Tibial nerve (tissue), 4 donors: ENCODE results near the gene TTC17. TPM values are rescaled to one million over a fixed set of nuclear protein-coding genes. Genes with fewer than 3 reads are reported as not detected.

Experiments used
- DNase-seq, 2 donors: peaks; one replicate each; pipeline ENCODE4 v3.0.0-alpha.2; 2019; ENCODE audit warnings: low spot score in 2 of 2
- H3K27ac ChIP-seq, 4 donors: fragments of 200-600 bp; sonication (generic) in 3 of 4; one replicate each; pipeline ENCODE4 v1.5.1; 2017 to 2019; ENCODE audit warnings: mild to moderate bottlenecking in 1 of 4
- H3K27me3 ChIP-seq, 2 donors: fragments of 200-600 bp; sonication (generic) in 1 of 2; one replicate each; pipeline versions ENCODE4 v1.5.1 to v1.6.0; 2017 to 2019
- H3K36me3 ChIP-seq, 3 donors: fragments of 200-600 bp; sonication (generic); one replicate each; pipeline ENCODE4 v1.5.1; 2018 to 2019
- H3K4me1 ChIP-seq, 4 donors: fragments of 200-600 bp; sonication (generic) in 3 of 4; one replicate each; pipeline ENCODE4 v1.5.1; 2017 to 2019
- H3K4me3 ChIP-seq, 4 donors: fragments of 200-600 bp; sonication (generic) in 3 of 4; one replicate each; pipeline ENCODE4 v1.5.1; 2017 to 2019; ENCODE audit warnings: mild to moderate bottlenecking in 1 of 4, moderate library complexity in 1 of 4
- H3K9me3 ChIP-seq, 4 donors: fragments of 200-600 bp; sonication (generic) in 3 of 4; one replicate each; pipeline ENCODE4 v1.5.1; 2017 to 2019
- EP300 ChIP-seq, 2 donors: sonication (generic); formaldehyde crosslinking; IDR thresholded peaks; one replicate each; pipeline ENCODE4 v1.6.1; 2017; ENCODE audit warnings: antibody characterized with exemption in 2 of 2, mild to moderate bottlenecking in 1 of 2
- POLR2A ChIP-seq, 2 donors: fragments of 450-650 bp; IDR thresholded peaks; one replicate each; pipeline ENCODE4 v1.6.1; 2017; ENCODE audit warnings: antibody characterized with exemption in 2 of 2, mild to moderate bottlenecking in 2 of 2, moderate library complexity in 2 of 2
- WGBS, 2 donors: methylation state at CpG; one replicate each; pipeline ENCODE4 v1.1.5; 2018; 5-methylcytosine and 5-hydroxymethylcytosine counted together
- total RNA-seq, 4 donors: library from RNA; depleted of rRNA; stranded (reverse); fragments of >200 nt; gene quantifications; one replicate each; pipeline ENCODE4 v1.1.0, GENCODE V29; 2016
- TF ChIP-seq, protein P1 (sequence below), 5 experiments: fragments of 200-600 bp in 3 of 5; fragments of 450-650 bp in 2 of 5; sonication (generic) in 3 of 5; IDR thresholded peaks; one replicate each; pipeline ENCODE4 v1.5.1; 2016 to 2019; ENCODE audit warnings: antibody characterized with exemption in 5 of 5, mild to moderate bottlenecking in 3 of 5, moderate library complexity in 2 of 5

The TTC17 gene
- total RNA-seq, 4 donors from 2014 or later: 117 to 128 (median 123) TPM

DNA sequence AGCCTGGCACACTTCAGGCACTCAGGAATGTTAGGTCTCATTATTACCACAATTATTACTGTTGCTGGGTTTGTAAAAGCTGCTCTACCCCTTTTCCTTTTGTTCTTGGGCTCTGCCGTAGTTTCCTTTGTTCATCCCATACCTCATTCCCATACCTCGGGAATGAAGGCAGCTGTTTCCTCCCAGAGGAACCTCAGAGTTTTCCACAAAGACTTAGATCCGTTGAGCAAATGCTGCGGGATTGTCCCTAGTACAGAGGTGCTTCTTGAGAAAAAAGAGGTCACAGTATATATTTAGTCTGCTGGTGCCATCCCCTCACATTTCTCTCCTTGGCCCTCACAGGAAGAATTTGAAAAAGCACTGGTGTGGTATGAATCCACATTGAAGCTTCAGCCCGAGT, 134.7 kb downstream of the TTC17 start:
- no peak for DNase-seq
- H3K4me3 ChIP-seq: no peak overlapping the region
- H3K9me3 ChIP-seq: no peaks in the 10 kb centered on the region
- H3K4me1 ChIP-seq: no peaks in the 10 kb centered on the region
- H3K27ac ChIP-seq: no peak overlapping the region
- WGBS, 2 donors: 66 to 72% methylated on average over 5 of the region's 5 CpGs
- peaks cover 0 to 71% (median 0%) of the 10 kb centered on the region in 3 donors for H3K36me3 ChIP-seq
- TF ChIP-seq EP300 (IDR thresholded peaks at IDR 0.05): no peak
- TF ChIP-seq, protein P1, sequence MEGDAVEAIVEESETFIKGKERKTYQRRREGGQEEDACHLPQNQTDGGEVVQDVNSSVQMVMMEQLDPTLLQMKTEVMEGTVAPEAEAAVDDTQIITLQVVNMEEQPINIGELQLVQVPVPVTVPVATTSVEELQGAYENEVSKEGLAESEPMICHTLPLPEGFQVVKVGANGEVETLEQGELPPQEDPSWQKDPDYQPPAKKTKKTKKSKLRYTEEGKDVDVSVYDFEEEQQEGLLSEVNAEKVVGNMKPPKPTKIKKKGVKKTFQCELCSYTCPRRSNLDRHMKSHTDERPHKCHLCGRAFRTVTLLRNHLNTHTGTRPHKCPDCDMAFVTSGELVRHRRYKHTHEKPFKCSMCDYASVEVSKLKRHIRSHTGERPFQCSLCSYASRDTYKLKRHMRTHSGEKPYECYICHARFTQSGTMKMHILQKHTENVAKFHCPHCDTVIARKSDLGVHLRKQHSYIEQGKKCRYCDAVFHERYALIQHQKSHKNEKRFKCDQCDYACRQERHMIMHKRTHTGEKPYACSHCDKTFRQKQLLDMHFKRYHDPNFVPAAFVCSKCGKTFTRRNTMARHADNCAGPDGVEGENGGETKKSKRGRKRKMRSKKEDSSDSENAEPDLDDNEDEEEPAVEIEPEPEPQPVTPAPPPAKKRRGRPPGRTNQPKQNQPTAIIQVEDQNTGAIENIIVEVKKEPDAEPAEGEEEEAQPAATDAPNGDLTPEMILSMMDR (IDR thresholded peaks at IDR 0.05): no peak
- no peak for TF ChIP-seq POLR2A (IDR thresholded peaks at IDR 0.05)
- H3K27me3 ChIP-seq: no peaks in the 10 kb centered on the region

DNA sequence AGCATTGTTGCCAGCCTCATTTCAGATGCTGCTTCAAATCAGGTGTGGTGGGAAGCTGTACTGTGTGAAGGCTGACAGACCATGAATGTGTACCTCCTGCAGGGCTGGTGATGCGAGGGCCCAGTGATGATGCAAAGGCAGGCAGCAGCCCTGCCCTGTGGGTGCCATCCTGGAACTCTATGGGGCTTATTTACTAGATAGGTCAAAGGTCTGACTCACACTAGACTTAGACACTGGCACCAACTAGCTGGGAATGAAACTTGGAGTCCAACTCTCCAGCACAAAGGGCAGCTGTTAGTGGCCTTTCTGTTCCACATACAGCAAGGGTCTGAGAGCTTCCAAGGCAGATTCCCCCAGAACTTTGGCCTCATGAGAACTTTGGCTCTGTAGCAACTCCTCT, 138.4 kb downstream of the TTC17 start:
- peaks cover 0 to 3% (median 0%) of the 10 kb centered on the region in 4 donors for H3K9me3 ChIP-seq
- WGBS, 2 donors: 67 to 79% methylated on average over 1 of the region's 1 CpG
- no peak overlapping the region for H3K27ac ChIP-seq
- no peaks in the 10 kb centered on the region for H3K27me3 ChIP-seq
- no peak for DNase-seq
- TF ChIP-seq POLR2A (IDR thresholded peaks at IDR 0.05): no peak
- no peak for TF ChIP-seq EP300 (IDR thresholded peaks at IDR 0.05)
- TF ChIP-seq, protein P1 (IDR thresholded peaks at IDR 0.05): no peak
- H3K4me1 ChIP-seq: no peaks in the 10 kb centered on the region
- H3K4me3 ChIP-seq: no peak overlapping the region
- H3K36me3 ChIP-seq: peaks cover 0 to 39% (median 0%) of the 10 kb centered on the region in 3 donors

GRCh38 chr11:43498561-43498960, 139.8 kb downstream of the TTC17 start:
- H3K4me1 ChIP-seq: no peaks in the 10 kb centered on the region
- WGBS, 2 donors: 93 to 99% methylated on average over 3 of the region's 3 CpGs
- no peaks in the 10 kb centered on the region for H3K27me3 ChIP-seq
- peaks cover 0 to 25% (median 0%) of the 10 kb centered on the region in 3 donors for H3K36me3 ChIP-seq
- H3K9me3 ChIP-seq: peaks cover 0 to 3% (median 0%) of the 10 kb centered on the region in 4 donors
- DNase-seq: no peak
- TF ChIP-seq EP300 (IDR thresholded peaks at IDR 0.05) (no peak), POLR2A (IDR thresholded peaks at IDR 0.05) (no peak)
- TF ChIP-seq, protein P1 (IDR thresholded peaks at IDR 0.05): no peak
- H3K4me3 ChIP-seq: no peak overlapping the region
- no peak overlapping the region for H3K27ac ChIP-seq

GRCh38 chr11:43503417-43503816, 144.7 kb downstream of the TTC17 start:
- Histone ChIP-seq H3K27ac (no peak overlapping the region), H3K36me3 (no peaks in the 10 kb centered on the region), H3K27me3 (no peaks in the 10 kb centered on the region), H3K4me3 (no peak overlapping the region), H3K9me3 (peaks cover 0 to 3% (median 0%) of the 10 kb centered on the region in 4 donors), H3K4me1 (no peaks in the 10 kb centered on the region)
- no peak for DNase-seq
- TF ChIP-seq POLR2A (IDR thresholded peaks at IDR 0.05): no peak
- TF ChIP-seq, protein P1 (IDR thresholded peaks at IDR 0.05): no peak
- no peak for TF ChIP-seq EP300 (IDR thresholded peaks at IDR 0.05)
- 62 to 79% methylated on average over 4 of the region's 4 CpGs for WGBS, 2 donors

DNA sequence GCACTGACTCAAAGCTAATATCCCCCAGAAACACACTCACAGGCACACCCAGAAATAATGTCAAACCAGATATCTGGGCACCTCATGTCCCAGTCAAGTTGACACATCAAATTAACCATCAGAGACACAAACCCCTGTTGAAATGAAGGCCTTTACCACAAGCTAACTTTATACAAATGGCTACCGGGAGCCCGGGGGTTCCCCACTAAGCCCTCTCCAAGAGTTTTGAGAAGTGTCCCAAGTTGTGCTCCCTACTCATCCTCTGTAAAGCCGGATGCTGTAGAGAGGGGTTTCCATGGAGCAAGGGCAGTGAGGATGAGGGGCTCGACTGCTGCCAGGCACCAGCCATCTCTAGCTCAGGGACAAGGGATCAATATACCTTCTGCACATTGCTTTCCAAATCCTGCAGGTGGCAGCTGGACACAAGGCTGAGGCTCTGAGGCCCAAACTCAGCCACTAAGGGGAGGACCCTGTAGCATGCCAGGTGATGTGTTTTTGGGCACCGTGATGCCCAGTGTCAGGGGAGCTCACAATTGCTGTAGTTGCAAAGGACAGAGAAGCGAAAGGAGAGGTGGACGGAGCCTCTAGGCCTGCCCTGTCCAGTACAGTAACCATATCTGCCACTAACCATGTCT, 145.7 kb downstream of the TTC17 start:
- TF ChIP-seq, protein P1 (IDR thresholded peaks at IDR 0.05): peak in 1 of 5 experiments; percentile 30
- no peak for TF ChIP-seq POLR2A (IDR thresholded peaks at IDR 0.05)
- no peak for TF ChIP-seq EP300 (IDR thresholded peaks at IDR 0.05)
- H3K4me1 ChIP-seq: no peaks in the 10 kb centered on the region
- H3K27ac ChIP-seq: no peak overlapping the region
- no peak for DNase-seq
- H3K36me3 ChIP-seq: no peaks in the 10 kb centered on the region
- H3K9me3 ChIP-seq: peaks cover 0 to 3% (median 0%) of the 10 kb centered on the region in 4 donors
- WGBS, 2 donors: 72 to 79% methylated on average over 7 of the region's 7 CpGs
- no peaks in the 10 kb centered on the region for H3K27me3 ChIP-seq
- H3K4me3 ChIP-seq: no peak overlapping the region
